Testis (tissue), 2 donors: ENCODE data around the gene DFFB.

ENCODE experiments used
- CTCF ChIP-seq, 3 experiments: fragments of 450-650 bp in 2 of 3; fragments of 200-600 bp in 1 of 3; sonication (generic) in 1 of 3; IDR thresholded peaks; one replicate each; pipeline ENCODE4 v1.5.1; 2016 to 2019; ENCODE audit warnings: antibody characterized with exemption in 3 of 3, mild to moderate bottlenecking in 2 of 3, moderate library complexity in 1 of 3
- POLR2A ChIP-seq: fragments of 450-650 bp; IDR thresholded peaks from one replicate; pipeline ENCODE4 v1.6.1; 2017; ENCODE audit warnings: antibody characterized with exemption, mild to moderate bottlenecking, moderate library complexity

- TF ChIP-seq CTCF (IDR thresholded peaks at IDR 0.05) (no peak), POLR2A (no peak)
Observed at GRCh38 chr1:3900150-3900968, 43.1 kb downstream of the DFFB start, which contains the start of gene C1orf174.
